Measurements from ENCODE around the gene LIPN. TPM values are rescaled to one million over a fixed set of nuclear protein-coding genes. Genes with fewer than 3 reads are reported as not detected.

Gene LIPN
- total and polyA plus RNA-seq, 8 donors, result not detected

DNA sequence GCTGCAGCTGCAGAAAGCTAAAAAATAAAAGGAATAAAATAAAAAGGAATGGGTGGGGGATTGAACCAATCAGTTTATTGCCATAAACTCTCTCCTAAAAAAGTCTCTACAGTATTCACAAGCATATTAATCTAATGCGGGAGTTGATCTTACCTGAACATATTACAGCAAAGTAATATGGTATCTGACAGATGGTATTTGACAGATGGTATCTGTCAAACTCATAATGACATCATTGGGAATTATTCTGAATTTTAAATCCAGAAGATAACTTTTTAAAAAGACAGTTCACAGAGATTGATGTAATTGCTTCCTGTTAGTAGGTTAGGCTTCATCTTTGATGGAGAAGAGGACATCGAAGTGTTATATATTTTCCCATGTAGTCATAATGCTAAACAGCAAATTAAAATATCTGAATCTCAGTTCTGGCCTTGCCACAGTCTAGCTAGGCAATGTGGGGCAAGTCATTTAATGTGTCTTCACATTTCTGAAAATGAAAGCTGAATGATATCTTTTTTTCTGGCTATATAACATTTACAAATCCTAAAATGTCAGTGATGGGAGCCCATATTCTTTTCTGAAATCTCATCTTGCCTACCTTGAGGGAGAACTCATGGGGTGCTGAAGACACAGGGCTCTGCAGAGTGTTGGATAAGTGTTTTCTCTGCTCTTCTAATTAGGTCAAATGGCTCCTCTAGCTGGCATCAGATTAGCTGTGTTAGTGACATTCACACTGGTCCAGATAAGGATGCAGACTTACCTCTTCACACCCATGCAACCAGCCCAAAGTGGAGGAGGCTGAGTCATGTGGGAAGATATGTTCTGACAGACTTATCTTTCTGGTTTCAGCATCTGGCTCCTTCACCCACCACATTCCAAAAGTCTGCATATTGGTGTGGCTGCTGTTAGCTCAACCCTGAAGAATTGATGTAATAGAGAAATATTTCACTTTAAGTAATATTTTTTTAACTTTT lies 40.6 kb downstream of the LIPN start:
- Histone ChIP-seq H3K4me3 (no peak overlapping the region), H3K9me3 (no peaks in the 10 kb centered on the region), H3K27ac (no peak overlapping the region), H3K4me1 (no peaks in the 10 kb centered on the region), H3K27me3 (no peaks in the 10 kb centered on the region), H3K36me3 (no peaks in the 10 kb centered on the region)
- WGBS, 2 donors, result 77 to 87% methylated on average over 2 of the region's 2 CpGs
- ATAC-seq (no peak), DNase-seq (no peak), FAIRE-seq (no peak)
- intact Hi-C loops (cut with DNase I), result no loop called here
- no peak for TF ChIP-seq CTCF (IDR thresholded peaks at IDR 0.05)

DNA sequence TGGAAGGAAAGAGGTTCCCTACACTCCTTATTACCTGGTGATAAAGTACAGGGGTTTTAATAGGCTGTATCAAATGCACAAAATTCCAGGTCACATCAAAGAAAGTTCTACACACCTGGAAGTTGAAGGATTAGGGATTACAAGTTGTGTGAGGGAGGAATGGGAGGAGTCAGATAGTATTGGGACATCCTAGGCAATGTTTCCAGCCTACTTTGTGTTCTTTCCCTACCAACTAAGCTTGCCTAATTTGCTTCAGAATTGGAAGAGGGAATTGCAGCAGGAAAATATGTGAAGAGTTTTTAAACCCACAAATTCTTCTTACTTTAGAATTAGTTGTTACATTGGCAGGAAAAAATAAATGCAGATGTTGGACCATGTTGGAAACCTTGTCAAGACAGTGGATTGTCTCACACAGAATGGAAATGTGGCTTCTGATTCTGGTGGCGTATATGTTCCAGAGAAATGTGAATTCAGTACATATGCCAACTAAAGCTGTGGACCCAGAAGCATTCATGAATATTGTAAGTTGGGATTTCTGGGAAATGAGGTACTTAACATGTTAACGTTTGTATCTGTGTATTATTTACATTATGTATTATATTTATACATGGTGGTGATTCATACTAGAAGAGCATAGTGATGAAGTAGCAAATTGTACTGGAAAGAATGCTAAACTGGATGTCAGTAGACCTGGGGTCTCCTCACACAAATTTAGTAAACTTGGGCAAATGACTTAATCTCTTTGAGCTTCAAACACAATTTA lies 42.9 kb downstream of the LIPN start, which contains the start of gene LIPM:
LIPM (plus strand) TSS at position 208 of the 763 bp plus-strand sequence; CDS start at position 375, 167 bp downstream.
- ATAC-seq, result no peak
- Histone ChIP-seq H3K4me3 (no peak within 1 kb of the TSS), H3K27me3 (no peaks in the 10 kb centered on the region), H3K9me3 (no peaks in the 10 kb centered on the region), H3K4me1 (no peaks in the 10 kb centered on the region), H3K27ac (no peak within 1 kb of the TSS), H3K36me3 (no peaks in the 10 kb centered on the region)
- no peak for FAIRE-seq
- no peak for TF ChIP-seq CTCF (IDR thresholded peaks at IDR 0.05)
- WGBS, 2 donors, result 70 to 71% methylated on average over 2 of the region's 2 CpGs
- DNase-seq, result no peak
- intact Hi-C loops (cut with DNase I), result no loop called here

GRCh38 chr10:88803641-88804040 lies 43.8 kb downstream of the LIPN start:
- ATAC-seq (no peak), DNase-seq (no peak), FAIRE-seq (no peak)
- Histone ChIP-seq H3K9me3 (no peaks in the 10 kb centered on the region), H3K4me1 (no peaks in the 10 kb centered on the region), H3K4me3 (no peak overlapping the region), H3K27ac (no peak overlapping the region), H3K36me3 (no peaks in the 10 kb centered on the region), H3K27me3 (no peaks in the 10 kb centered on the region)
- intact Hi-C loops (cut with DNase I), result no loop called here
- WGBS, 2 donors, result 81 to 93% methylated on average over 2 of the region's 2 CpGs
- TF ChIP-seq CTCF (IDR thresholded peaks at IDR 0.05), result no peak

- Histone ChIP-seq H3K27ac (no peak overlapping the region), H3K4me3 (no peak overlapping the region), H3K9me3 (no peaks in the 10 kb centered on the region), H3K27me3 (no peaks in the 10 kb centered on the region), H3K4me1 (no peaks in the 10 kb centered on the region), H3K36me3 (no peaks in the 10 kb centered on the region)
- ATAC-seq (no peak), DNase-seq (no peak), FAIRE-seq (no peak)
- intact Hi-C loops (cut with DNase I), result no loop called here
- 50 to 52% methylated on average over 6 of the region's 6 CpGs for WGBS, 2 donors
- TF ChIP-seq CTCF (IDR thresholded peaks at IDR 0.05), result no peak
Measured at GRCh38 chr10:88804083-88804812, 44.4 kb downstream of the LIPN start.

Measured in pancreas (tissue), 10 donors.